HepG2 (cell line): ENCODE data around the gene RNF123. TPM values are rescaled to one million over a fixed set of nuclear protein-coding genes. Genes with fewer than 3 reads are reported as not detected.

Experiments used
- AGO1 ChIP-seq: fragments of 200-400 bp; formaldehyde crosslinking; IDR thresholded peaks from 2 replicates; pipeline ENCODE4 v1.6.1; 2017; ENCODE audit warnings: mild to moderate bottlenecking, low read depth, low read length, moderate library complexity; ENCODE audit not compliant: poor library complexity, severe bottlenecking
- EED ChIP-seq: sonication (generic); formaldehyde crosslinking; IDR thresholded peaks from 2 replicates; pipeline ENCODE4 v1.5.0; 2020; ENCODE audit warnings: mild to moderate bottlenecking, missing genetic modification reagents
- ELF4 ChIP-seq: sonication (generic); formaldehyde crosslinking; IDR thresholded peaks from 2 replicates; pipeline ENCODE4 v1.5.0; 2020; ENCODE audit warnings: missing genetic modification reagents, mild to moderate bottlenecking, moderate library complexity, borderline replicate concordance
- HDAC1 ChIP-seq: sonication (generic); formaldehyde crosslinking; IDR thresholded peaks from 2 replicates; pipeline ENCODE4 v1.5.1; 2020; ENCODE audit warnings: mild to moderate bottlenecking, missing genetic modification reagents
- ISX ChIP-seq: sonication (generic); formaldehyde crosslinking; conservative IDR thresholded peaks from 2 replicates; pipeline ENCODE4 v1.5.0; 2020; ENCODE audit warnings: missing genetic modification reagents
- MIXL1 ChIP-seq: IDR thresholded peaks from 2 replicates; pipeline ENCODE4 v1.6.1; 2016
- NBN ChIP-seq: fragments of 450-650 bp; conservative IDR thresholded peaks from 2 replicates; pipeline ENCODE4 v1.6.1; 2017
- NFE2L2 ChIP-seq: fragments of 150-350 bp; IDR thresholded peaks from 2 replicates; pipeline ENCODE4 v1.6.1; 2014; ENCODE audit warnings: low read length
- NR2F2 ChIP-seq: IDR thresholded peaks from 2 replicates; pipeline ENCODE4 v1.6.1; 2012; ENCODE audit warnings: low read depth, inconsistent platforms, borderline replicate concordance
- TCF12 ChIP-seq, 2 experiments: fragments of 450-650 bp in 1 of 2; sonication (generic) in 1 of 2; formaldehyde crosslinking in 1 of 2; IDR thresholded peaks; 2 replicates each; pipeline versions ENCODE4 v1.6.1 to v1.8.0; 2017 to 2022; ENCODE audit warnings: antibody characterized with exemption in 1 of 2, mild to moderate bottlenecking in 1 of 2, missing genetic modification reagents in 1 of 2, moderate library complexity in 1 of 2
- ZMYM2 ChIP-seq: sonication (generic); formaldehyde crosslinking; IDR thresholded peaks from 2 replicates; pipeline ENCODE4 v1.8.0; 2022; ENCODE audit warnings: mild to moderate bottlenecking, missing genetic modification reagents
- ZNF138 ChIP-seq: sonication (generic); formaldehyde crosslinking; IDR thresholded peaks from 2 replicates; pipeline ENCODE4 v1.5.0; 2020; ENCODE audit warnings: mild to moderate bottlenecking, low read depth, missing genetic modification reagents
- ZNF296 ChIP-seq: sonication (generic); formaldehyde crosslinking; conservative IDR thresholded peaks from 2 replicates; pipeline ENCODE4 v1.5.0; 2020; ENCODE audit warnings: mild to moderate bottlenecking, missing genetic modification reagents
- ZNF441 ChIP-seq: sonication (generic); formaldehyde crosslinking; IDR thresholded peaks from 2 replicates; pipeline ENCODE4 v1.7.0; 2021; ENCODE audit warnings: missing genetic modification reagents, borderline replicate concordance
- ZNF570 ChIP-seq: sonication (generic); formaldehyde crosslinking; IDR thresholded peaks from 2 replicates; pipeline ENCODE4 v1.4.0; 2020; ENCODE audit warnings: mild to moderate bottlenecking, missing genetic modification reagents, borderline replicate concordance
- ZNF589 ChIP-seq: sonication (generic); formaldehyde crosslinking; conservative IDR thresholded peaks from 2 replicates; pipeline ENCODE4 v1.8.0; 2022; ENCODE audit warnings: mild to moderate bottlenecking, moderate library complexity, missing genetic modification reagents
- polyA plus RNA-seq, 8 experiments: library from polyadenylated mRNA; depleted of rRNA in 3 of 8; stranded (reverse) in 7 of 8; unstranded in 1 of 8; fragments of >200 nt; fragmentation: Illumina TruSeq in 4 of 8; extraction: Trizol in 4 of 8; gene quantifications; 2 replicates each; pipeline versions ENCODE4 v1.2.1 to v1.2.3, GENCODE V29; 2011 to 2016; ENCODE audit warnings: low read depth in 4 of 8, missing spikeins in 1 of 8, mixed read lengths in 1 of 8; ENCODE audit not compliant: insufficient read depth in 1 of 8
- total RNA-seq, 5 experiments: library from RNA; depleted of rRNA; stranded (reverse); fragments of >200 nt; fragmentation: Illumina TruSeq; extraction: Trizol; gene quantifications; 2 replicates each; pipeline ENCODE4 v1.2.3, GENCODE V29; 2016; ENCODE audit warnings: low read depth in 1 of 5
- TF ChIP-seq, protein P1 (sequence below): IDR thresholded peaks from 2 replicates; pipeline ENCODE4 v1.6.1; 2012; ENCODE audit warnings: inconsistent platforms
- TF ChIP-seq, protein P2 (sequence below): sonication (generic); formaldehyde crosslinking; IDR thresholded peaks from 2 replicates; pipeline ENCODE4 v1.4.0; 2020; ENCODE audit warnings: low read depth, mild to moderate bottlenecking, missing genetic modification reagents
- TF ChIP-seq, protein P3 (sequence below): sonication (generic); formaldehyde crosslinking; IDR thresholded peaks from 2 replicates; pipeline ENCODE4 v1.8.0; 2022; ENCODE audit warnings: missing genetic modification reagents, mild to moderate bottlenecking, inconsistent platforms, borderline replicate concordance
- TF ChIP-seq, protein P4 (sequence below): sonication (generic); formaldehyde crosslinking; conservative IDR thresholded peaks from 2 replicates; pipeline ENCODE4 v1.5.0; 2020; ENCODE audit warnings: missing genetic modification reagents
- TF ChIP-seq, protein P5 (sequence below): sonication (generic); formaldehyde crosslinking; conservative IDR thresholded peaks from 2 replicates; pipeline ENCODE4 v1.8.0; 2022; ENCODE audit warnings: low read depth, missing genetic modification reagents
- TF ChIP-seq, protein P6 (sequence below): fragments of 450-650 bp; IDR thresholded peaks from 2 replicates; pipeline ENCODE4 v1.6.1; 2016

Gene RNF123
- total and polyA plus RNA-seq, 2 of the 13 experiments (the other 11 are each of a cell fraction or from before 2014, with no cell fraction given), result 29.9 to 82.2 TPM

DNA sequence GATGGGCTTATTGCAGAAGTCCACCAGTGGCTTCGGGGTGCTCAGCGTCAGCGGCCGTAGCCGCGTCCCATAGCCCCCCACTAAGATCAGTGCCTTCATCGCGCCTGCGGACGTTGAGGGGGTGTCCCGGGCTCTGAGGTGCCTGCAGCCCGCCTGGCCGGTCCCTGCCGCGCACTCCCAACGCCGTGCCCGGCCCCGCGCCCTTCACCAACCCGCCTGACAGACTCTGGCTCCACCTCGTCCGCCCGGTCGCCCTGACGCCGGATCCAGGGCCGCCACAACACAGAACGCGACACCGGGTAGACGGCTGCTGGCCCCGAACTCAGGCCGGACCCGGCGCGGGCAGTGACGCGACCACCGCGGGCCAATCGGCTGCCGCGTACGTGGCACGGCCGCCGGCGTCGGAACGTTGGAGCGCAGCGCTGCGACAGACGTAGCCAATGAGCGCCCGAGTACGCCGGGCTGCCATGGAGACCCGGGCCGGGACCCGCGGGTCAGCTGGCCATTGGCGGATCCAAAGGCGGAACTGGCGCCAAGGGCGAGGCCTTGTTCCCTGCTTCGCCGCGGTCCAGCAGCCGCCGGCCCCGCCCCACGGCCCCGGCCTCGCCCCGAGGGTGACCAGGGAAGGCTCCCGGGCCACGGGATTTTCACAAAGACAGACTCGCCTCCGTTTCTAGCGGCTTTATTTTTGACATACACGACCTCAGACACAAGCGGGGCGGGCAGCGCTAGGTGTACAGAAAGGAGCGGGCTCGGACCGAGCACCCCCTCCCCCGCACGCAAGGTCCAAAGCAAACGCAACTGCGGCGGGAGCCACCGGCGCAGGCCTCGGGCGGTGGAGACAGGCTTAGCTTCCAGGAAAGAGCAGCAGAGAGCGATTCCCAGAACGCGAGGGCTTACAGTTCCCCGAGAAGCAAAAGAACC is 34.5 kb downstream of the RNF123 start, which contains the start of gene GMPPB (continued):
- TF ChIP-seq, protein P1, sequence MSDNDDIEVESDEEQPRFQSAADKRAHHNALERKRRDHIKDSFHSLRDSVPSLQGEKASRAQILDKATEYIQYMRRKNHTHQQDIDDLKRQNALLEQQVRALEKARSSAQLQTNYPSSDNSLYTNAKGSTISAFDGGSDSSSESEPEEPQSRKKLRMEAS, result peak; percentile 33
- peak; percentile 94 for TF ChIP-seq ZNF589 (CRISPR knock-in tag)
- TF ChIP-seq AGO1, result peak; percentile 98
- TF ChIP-seq ZNF296 (CRISPR knock-in tag), result no peak
- no peak for TF ChIP-seq NFE2L2
- TF ChIP-seq TCF12 (IDR thresholded peaks at IDR 0.05), result no peak
- TF ChIP-seq TCF12 (CRISPR knock-in tag; IDR thresholded peaks at IDR 0.05), result 0 out of 2 replicates have a peak, but pooled peaks have one; percentile 29
- TF ChIP-seq, protein P2, sequence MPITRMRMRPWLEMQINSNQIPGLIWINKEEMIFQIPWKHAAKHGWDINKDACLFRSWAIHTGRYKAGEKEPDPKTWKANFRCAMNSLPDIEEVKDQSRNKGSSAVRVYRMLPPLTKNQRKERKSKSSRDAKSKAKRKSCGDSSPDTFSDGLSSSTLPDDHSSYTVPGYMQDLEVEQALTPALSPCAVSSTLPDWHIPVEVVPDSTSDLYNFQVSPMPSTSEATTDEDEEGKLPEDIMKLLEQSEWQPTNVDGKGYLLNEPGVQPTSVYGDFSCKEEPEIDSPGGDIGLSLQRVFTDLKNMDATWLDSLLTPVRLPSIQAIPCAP, result 0 out of 2 replicates have a peak, but pooled peaks have one; percentile 69
- no peak for TF ChIP-seq NBN
- TF ChIP-seq, protein P3, sequence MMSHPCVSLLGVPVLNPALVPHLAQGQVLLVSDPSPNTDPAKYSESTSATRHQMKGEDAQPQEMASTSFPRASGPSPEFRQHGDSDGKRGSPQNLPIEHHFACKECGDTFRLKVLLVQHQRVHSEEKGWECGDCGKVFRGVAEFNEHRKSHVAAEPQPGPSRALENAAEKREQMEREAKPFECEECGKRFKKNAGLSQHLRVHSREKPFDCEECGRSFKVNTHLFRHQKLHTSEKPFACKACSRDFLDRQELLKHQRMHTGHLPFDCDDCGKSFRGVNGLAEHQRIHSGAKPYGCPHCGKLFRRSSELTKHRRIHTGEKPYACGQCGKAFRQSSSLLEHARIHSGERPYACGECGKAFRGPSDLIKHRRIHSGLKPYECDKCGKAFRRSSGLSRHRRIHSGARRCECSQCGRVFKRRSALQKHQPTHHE (CRISPR knock-in tag), result 0 out of 2 replicates have a peak, but pooled peaks have one; percentile 70
- peak; percentile 76; the same call in 1 of the 2 replicates for TF ChIP-seq ELF4
- no peak for TF ChIP-seq ZNF441 (CRISPR knock-in tag)
- TF ChIP-seq EED (CRISPR knock-in tag), result peak; percentile 36; the same call in 1 of the 2 replicates
- peak; percentile 47; the same call in 1 of the 2 replicates for TF ChIP-seq ZNF570 (CRISPR knock-in tag)
- TF ChIP-seq ISX (CRISPR knock-in tag), result no peak
- no peak for TF ChIP-seq ZMYM2 (CRISPR knock-in tag)
- 0 out of 2 replicates have a peak, but pooled peaks have one; percentile 48 for TF ChIP-seq ZNF138 (CRISPR knock-in tag)
- TF ChIP-seq, protein P4, sequence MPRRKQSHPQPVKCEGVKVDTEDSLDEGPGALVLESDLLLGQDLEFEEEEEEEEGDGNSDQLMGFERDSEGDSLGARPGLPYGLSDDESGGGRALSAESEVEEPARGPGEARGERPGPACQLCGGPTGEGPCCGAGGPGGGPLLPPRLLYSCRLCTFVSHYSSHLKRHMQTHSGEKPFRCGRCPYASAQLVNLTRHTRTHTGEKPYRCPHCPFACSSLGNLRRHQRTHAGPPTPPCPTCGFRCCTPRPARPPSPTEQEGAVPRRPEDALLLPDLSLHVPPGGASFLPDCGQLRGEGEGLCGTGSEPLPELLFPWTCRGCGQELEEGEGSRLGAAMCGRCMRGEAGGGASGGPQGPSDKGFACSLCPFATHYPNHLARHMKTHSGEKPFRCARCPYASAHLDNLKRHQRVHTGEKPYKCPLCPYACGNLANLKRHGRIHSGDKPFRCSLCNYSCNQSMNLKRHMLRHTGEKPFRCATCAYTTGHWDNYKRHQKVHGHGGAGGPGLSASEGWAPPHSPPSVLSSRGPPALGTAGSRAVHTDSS (CRISPR knock-in tag), result no peak
- TF ChIP-seq, protein P5, sequence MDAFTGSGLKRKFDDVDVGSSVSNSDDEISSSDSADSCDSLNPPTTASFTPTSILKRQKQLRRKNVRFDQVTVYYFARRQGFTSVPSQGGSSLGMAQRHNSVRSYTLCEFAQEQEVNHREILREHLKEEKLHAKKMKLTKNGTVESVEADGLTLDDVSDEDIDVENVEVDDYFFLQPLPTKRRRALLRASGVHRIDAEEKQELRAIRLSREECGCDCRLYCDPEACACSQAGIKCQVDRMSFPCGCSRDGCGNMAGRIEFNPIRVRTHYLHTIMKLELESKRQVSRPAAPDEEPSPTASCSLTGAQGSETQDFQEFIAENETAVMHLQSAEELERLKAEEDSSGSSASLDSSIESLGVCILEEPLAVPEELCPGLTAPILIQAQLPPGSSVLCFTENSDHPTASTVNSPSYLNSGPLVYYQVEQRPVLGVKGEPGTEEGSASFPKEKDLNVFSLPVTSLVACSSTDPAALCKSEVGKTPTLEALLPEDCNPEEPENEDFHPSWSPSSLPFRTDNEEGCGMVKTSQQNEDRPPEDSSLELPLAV, result no peak; the same call in 1 of the 2 replicates
- no peak for TF ChIP-seq NR2F2
- TF ChIP-seq, protein P6, sequence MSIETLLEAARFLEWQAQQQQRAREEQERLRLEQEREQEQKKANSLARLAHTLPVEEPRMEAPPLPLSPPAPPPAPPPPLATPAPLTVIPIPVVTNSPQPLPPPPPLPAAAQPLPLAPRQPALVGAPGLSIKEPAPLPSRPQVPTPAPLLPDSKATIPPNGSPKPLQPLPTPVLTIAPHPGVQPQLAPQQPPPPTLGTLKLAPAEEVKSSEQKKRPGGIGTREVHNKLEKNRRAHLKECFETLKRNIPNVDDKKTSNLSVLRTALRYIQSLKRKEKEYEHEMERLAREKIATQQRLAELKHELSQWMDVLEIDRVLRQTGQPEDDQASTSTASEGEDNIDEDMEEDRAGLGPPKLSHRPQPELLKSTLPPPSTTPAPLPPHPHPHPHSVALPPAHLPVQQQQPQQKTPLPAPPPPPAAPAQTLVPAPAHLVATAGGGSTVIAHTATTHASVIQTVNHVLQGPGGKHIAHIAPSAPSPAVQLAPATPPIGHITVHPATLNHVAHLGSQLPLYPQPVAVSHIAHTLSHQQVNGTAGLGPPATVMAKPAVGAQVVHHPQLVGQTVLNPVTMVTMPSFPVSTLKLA, result peak; percentile 35; the same call in 1 of the 2 replicates
- TF ChIP-seq HDAC1 (CRISPR knock-in tag), result peak; percentile 92
- TF ChIP-seq MIXL1 (CRISPR knock-in tag), result no peak
